PFSK-1 (cell line): ENCODE data around the gene C5orf58.

Experiments
- POLR2AphosphoS5 ChIP-seq: IDR thresholded peaks from 2 replicates; pipeline ENCODE4 v1.6.1; 2012; ENCODE audit warnings: low read depth, mild to moderate bottlenecking, control low read depth, low read length, moderate library complexity
- TF ChIP-seq, protein P1 (sequence below), 2 experiments: IDR thresholded peaks; 2 replicates each; pipeline versions ENCODE4 v1.6.1 to v1.8.0; 2011 to 2012; ENCODE audit warnings: low read depth in 2 of 2, low read length in 2 of 2, control low read depth in 1 of 2, inconsistent platforms in 1 of 2, mild to moderate bottlenecking in 1 of 2, moderate library complexity in 1 of 2; ENCODE audit not compliant: insufficient read depth in 1 of 2

DNA sequence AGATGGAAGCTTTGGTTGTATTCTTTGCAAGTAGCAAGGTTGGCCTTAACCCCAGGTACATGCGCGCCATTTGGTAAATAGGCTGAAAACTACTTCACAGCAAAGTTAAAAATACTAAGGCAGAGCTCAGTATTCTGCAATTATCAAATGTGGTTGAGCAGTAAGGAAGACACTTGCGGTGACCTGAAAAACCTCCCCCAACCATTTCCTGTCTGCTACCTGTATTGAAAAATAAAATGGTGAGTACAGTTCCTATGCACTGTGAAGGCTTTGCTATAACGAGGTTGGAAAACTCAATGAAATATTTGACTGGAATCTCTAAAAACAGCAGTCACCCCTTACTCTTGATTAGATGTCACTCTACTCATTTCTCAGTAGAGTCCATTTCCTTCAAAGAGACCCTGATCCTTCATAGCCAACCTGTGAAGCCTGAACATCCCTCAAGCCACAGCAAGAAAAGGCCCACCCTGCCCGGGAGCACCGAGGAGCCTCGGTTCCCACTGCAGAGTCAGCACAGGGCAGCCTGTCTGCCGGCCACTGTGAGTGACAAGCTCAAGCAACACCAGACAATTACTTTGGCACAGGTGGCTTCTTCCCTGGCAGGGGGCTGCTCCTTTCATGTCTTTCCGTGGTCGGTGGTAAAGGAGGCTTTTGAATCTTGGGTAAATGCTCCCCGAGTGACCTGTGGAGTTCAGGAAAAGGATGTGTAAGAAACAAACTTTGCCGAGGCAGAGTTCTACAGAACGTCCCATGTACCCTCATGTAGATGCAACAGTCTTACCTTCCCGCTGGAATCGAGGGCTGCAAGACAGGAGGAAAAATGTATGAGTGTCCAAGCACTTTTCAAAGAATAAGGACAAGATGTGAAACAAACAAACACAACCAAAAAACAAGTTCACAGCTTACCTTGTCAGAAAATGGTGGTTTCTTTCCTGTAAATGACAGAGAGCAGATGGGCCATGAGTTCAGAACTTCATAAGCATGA, 29.6 kb downstream of the C5orf58 start:
- TF ChIP-seq, protein P1, sequence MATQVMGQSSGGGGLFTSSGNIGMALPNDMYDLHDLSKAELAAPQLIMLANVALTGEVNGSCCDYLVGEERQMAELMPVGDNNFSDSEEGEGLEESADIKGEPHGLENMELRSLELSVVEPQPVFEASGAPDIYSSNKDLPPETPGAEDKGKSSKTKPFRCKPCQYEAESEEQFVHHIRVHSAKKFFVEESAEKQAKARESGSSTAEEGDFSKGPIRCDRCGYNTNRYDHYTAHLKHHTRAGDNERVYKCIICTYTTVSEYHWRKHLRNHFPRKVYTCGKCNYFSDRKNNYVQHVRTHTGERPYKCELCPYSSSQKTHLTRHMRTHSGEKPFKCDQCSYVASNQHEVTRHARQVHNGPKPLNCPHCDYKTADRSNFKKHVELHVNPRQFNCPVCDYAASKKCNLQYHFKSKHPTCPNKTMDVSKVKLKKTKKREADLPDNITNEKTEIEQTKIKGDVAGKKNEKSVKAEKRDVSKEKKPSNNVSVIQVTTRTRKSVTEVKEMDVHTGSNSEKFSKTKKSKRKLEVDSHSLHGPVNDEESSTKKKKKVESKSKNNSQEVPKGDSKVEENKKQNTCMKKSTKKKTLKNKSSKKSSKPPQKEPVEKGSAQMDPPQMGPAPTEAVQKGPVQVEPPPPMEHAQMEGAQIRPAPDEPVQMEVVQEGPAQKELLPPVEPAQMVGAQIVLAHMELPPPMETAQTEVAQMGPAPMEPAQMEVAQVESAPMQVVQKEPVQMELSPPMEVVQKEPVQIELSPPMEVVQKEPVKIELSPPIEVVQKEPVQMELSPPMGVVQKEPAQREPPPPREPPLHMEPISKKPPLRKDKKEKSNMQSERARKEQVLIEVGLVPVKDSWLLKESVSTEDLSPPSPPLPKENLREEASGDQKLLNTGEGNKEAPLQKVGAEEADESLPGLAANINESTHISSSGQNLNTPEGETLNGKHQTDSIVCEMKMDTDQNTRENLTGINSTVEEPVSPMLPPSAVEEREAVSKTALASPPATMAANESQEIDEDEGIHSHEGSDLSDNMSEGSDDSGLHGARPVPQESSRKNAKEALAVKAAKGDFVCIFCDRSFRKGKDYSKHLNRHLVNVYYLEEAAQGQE (IDR thresholded peaks at IDR 0.05; ENCODE audit: insufficient read depth in 1 of 2, low read depth in 2 of 2, low read length in 2 of 2), result no peak
- no peak for TF ChIP-seq POLR2AphosphoS5
